Measurements from ENCODE around the gene ASCC3.

The ASCC3 gene

DNA sequence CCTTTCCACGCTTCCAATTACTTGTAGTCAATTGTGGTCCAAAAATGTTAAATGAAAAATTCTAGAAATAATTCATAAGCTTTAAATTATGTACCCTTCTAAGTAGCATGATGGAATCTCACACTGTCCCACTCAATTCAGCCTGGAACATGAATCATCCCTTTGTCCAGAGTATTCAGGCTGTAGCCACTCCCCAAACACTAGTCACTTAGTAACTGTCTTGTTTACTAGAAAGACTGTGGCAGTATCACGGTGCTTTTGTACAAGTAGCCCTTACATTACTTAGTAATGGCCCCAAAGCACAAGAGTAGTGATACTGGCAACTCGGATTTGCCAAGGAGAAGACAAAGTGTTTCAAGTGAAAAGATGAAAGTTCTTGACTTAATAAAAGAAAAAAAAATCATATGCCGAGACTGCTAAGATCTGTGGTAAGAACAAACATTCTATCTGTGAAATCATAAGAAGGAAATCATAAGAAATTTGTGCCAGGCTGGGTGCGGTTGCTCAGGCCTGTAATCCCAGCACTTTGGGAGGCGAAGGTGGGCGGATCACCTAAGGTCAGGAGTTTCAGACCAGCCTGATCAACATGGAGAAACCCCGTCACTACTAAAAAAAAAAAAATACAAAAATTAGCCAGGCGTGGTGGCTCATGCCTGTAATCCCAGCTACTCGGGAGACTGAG is 247.9 kb downstream of the ASCC3 start:
- DNase-seq, result no peak

DNA sequence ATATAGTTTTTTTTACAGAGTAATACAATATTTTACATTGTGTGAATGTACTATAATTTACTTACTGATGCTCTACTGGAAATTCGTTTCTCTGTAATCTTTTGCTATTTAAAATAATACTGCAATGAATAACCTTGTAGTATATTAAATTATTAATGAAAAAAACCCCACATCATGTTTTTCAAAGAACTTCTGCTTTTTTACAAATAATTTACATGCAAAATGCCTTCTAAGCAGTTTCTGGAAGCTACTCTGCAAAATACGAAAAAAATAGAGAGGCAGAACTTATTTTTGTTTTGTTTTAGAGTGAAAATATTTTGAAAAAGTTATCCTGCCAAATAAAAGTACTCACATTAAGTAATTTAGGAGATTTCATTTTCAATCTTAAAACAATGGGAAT is 250.6 kb downstream of the ASCC3 start:
- no peak for DNase-seq

DNA sequence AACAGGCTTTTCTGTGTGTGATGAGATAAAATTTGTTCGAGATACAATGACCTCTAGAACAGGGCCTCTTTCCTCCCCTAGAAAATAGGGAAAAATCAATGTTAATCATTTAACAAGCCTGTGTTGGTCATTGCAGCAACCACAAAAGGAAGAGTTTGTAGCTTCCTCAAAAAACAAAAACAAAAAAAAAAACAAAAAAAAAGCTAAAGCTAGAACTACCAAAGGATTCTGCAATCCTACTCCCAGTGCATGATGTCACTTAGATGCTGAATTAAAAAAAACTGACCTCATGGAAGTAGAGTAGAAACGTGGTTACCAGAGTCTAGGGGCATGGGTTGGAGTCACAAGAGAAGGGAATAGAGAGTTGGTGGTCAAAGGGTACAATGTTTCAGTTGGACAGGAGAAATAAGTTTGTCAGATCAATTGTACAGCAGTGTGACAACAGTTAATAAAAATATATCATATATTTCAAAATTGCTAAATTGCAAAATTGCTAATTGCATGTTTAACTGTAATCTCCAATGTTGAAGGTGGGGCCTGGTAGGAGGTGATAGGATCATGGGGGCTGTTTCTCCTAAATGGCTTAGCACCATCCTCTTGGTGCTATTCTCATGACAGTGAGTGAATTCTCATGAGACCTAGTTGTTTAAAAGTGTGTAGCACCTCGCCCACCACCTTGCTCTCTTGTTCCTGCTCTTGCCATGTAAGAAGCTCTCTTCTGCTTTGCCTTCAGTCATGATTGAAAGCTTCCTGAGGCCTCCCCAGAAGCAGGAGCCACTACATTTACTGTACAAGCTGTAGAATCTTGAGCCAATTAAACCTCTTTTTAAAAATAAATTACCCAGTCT is 253.0 kb downstream of the ASCC3 start:
- no peak for DNase-seq

DNA sequence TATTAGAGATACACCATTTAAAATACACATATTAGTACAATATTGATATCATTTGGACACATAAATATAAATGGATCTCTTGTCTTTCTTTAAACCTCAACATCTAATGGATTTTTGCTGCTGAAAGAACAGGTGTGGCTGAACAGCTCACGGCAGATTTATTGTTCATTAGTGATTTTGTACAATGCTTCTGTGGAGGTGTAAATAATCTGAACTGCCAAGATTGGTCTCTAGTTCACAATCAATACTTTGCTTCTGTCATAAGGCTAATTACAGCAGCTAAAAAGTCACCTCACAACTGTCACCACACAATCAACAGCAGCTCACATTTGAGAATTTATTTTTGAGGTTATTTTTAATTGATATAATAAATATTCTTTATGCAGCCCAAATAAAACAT is 254.4 kb downstream of the ASCC3 start:
- DNase-seq, result no peak

DNA sequence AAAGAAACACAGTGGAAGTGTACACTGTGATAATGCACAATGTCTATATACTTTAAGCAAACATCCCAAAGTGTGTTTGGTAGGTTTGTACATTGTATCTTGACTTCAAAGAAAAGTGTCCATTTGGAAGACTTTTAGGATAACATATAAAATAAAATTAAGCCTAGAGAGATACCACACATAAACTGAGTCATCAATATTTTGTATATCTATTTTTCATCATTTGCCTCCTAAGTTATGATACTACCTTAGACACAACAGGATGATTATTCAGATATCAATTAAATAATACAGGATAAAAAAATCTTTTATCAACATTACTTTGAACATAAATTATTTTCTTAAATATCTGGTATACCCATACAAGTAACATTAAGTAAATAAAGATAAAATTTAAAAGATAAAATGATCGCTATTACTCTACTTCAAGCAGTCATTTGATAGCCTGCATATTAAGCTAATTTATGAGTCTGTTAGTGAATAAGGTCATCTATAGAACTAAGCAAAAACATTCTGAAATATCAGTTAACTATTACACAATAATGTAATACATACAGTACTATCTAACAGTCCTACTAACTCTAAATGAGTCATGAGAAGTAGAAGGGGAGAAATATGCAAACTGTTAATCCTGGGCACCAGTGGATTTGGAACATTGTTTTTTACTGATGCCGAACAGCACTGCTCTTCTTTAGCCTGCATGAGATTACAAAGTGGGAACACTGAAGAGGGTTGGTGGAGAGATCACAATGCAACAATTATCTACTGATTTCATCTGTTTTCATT is 258.0 kb downstream of the ASCC3 start:
- no peak for DNase-seq

DNA sequence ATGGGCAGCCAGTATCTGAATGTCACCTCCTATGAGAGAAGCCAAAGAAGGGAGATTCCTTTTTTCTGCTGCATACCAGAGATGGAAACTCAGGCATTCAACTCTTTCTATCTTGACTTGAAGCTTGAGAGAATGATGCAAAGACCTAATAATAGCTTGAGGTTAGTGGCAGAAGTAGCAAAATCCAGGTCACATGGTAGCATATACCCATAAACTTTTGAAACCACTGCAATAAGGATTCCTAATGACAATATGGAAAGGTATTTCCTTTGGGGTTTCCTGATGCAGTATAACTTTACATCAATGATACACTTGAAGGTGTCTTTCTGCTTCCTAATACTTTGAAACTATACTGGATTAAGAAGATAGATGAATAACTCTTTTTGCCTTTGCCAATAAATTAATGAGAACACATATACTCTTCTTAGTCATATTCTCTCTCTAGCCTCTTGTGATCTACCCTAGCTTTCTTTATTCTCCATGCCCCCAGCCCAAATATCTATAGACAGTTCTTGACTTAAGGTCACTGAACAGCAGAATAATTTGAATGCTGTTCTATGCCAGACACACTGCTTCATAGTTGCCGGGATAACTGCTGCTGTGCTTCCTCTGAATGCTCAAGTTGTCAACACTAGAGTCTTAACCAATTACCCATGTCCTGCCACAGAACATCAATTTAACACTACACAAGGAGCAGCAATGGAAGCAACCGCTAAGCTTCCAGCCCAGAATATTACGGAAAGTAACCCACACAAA is 260.9 kb downstream of the ASCC3 start:
- no peak for DNase-seq

DNA sequence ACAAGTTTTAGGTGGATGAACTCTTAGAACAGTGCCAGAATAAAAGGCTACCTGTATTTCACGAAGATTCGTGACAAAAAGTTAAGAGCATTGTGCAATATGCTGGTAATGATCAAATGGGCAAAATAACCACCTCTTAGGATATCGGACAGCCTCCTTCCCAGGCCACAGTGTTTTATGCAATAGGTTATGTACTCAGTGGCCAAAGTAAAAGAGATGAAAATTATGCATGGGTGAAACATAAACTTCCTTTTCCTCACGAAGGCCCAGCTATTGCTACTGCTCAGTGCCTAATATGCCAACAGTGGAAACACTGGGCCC is 262.8 kb downstream of the ASCC3 start:
- no peak for DNase-seq

DNA sequence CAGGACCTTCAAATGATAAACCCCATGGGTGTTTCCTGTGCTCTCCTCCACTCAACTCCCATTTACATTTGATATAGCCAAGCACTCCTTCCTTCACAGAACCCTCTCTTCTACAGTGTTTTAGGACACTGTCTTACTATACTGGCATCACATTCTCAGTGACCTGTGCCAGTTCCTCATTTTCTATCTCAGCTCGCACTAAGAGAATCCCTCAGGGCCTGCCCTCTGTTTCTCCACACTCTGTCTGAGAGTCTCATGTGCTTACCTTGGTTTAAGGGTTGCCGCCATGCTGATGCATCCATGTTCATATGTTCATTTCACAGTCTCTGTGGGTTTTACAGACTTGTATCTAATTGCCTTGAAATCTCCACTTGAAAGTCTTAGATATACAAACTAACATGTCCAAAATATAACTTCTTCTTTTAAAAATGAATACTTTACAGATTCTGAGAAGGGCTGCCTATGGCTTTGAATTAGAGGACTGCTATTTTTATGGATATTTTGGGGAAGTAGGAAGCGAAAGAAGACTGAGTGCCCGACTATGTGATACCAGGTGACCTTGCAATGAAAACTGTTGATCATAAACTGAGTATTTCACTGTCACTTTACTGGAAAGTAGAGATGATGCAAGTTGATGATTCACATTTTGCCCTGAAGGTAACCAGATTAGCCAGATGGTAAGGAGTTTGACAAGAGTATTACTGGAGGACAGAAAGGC is 263.3 kb downstream of the ASCC3 start:
- no peak for DNase-seq

DNA sequence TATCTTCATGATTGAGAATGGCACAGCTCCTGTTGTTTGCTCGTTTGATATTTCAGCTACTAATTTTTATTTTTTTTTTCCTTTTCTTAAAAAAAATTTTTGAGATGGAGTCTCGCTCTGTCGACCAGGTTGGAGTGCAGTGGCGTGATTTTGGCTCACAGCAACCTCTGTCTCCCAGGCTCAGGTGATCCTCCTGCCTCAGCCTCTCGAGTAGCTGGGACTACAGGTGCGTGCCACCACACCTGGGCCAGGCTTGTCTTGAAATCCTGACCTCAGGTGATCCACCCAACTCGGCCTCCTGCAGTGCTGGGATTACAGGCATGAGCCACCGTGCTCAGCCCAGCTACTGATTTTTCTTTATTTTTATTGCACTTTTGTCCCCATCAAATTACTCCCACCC is 266.2 kb downstream of the ASCC3 start:
- DNase-seq, result no peak

DNA sequence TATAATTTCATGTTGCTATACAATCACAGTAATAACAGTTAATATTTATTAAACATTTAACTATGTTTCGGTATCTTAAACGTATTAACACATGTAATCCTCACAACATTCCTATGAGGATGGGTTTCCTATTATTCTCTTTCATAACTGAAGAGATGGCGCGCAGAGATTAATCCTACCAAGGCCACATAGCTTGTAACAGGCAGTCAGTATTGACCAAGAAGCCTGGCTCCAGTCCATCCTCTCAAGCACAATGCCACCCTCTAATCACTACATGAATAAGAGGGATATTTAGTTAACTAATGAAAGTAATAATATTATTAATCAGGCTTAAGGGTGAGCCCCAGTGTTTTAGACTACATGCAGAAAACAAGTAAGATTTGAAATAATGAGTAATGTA is 266.7 kb downstream of the ASCC3 start:
- no peak for DNase-seq

DNA sequence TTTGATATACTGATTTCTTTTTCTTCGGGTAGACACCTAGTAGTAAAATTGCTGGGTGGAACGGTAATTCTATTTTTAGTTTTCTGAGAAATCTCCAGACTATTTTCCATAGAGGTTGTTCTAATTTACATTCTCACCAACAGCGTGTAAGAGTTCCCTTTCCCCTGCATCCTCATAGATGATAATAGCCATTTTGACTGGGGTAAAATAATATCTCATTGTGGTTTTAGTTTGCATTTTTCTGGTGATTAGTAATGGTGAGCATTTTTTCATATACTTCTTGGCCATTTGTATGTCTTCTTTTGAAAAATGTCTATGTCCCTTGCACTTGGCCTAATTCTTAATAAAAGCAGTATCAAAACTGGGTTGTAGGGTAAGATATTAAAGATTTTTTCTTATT is 267.5 kb downstream of the ASCC3 start:
- no peak for DNase-seq

DNA sequence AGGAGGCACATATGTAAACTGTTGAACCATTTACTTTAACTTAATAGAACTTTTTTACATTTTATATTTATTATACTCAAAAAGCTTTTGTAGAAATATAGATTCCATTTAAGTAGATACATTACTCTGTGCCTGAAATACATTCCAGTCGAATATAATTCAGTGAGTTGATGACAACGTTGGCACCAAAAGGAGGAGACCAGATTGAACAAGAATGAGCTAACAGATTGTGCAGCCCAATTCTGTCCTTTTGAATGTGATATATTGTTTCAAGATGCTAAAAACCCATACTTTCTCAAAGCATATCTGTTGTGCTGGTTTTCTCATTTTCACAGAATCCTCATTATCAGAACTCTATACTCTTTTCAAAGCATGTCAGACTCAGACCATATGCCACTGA is 269.0 kb downstream of the ASCC3 start:
- DNase-seq, result no peak

DNA sequence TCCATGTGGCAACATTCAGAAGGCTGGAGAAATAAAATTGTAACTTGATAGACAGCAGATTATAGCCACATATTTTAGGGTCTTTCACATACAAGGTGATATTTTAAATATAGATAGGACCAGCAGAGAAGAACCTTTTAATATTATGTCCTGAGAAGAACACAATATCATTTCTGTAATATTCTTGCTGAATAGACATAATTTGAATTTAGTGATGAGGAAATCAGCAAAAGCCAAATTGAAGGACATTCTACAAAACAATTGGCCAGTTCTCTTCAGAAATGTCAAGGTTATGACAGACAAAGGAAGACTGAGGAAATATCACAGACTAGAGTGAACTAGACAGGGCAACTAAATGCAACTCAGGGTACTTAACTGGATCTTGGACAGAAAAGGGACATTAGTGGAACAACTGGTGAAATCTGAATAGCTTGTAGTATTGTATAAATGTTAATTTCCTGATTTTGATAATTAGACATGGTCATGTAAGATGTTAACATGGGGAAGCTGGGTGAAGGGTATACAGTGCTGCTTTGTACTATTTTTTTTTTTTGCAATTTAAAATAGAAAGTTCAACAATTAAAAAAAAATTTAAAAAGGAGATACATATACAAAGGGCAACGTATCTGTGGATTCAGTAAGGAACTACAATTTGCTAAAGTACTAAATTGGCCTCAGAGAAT is 281.9 kb downstream of the ASCC3 start:
- no peak for DNase-seq

DNA sequence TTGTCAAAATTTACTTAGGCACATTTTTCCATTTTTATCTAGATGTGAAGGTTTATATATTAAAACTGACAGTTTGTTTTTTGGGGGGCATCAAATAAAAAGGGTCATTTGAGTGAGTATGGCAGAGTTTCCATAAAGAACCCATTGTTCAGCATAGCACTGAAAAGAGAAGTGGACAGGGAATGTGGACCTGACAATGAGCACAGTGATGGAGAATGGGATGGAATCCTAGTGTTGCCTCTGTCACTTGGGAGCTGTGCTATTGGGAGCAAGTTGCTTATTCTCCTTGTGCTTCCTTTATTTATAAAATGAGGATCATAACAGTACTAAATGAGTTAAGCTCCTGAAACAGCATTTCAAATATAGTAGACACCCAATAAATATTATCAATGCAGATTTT is 285.7 kb downstream of the ASCC3 start:
- no peak for DNase-seq

DNA sequence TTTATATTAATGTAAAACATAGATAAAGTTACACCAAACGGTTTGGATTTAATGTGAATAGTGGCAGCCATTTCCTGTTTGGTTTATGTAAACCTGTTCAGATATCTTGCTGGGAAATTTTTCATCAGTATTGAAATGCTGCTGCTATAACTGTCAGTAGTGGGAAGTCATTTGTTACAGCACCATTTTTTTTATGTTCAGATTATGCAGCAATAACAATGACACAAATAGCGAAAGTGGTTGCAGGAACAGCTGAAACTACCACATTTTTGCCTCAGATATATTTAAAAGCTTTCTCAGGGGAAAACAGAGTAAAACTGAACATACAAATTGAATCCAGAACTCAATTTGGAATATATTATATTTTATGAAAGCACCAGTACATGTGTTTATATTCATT is 287.6 kb downstream of the ASCC3 start:
- DNase-seq, result no peak

DNA sequence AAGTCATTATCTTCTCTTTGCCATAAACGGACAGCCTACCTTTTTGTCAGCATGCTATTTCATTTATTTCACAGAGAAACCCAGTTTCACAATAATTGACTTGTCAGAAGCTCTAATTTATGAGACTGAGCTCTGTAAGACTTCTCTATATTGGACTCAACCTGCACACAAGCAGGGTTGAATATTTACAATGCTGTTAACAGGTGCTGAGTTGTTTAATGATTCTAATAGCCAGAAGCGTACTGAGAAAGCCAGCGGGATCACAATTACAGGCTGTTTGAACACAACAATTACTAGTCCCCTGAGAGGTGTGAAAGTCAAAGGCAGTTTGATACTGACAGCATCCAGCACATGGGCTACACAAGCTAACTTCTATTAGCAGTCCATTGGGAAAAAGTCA is 288.2 kb downstream of the ASCC3 start:
- no peak for DNase-seq

DNA sequence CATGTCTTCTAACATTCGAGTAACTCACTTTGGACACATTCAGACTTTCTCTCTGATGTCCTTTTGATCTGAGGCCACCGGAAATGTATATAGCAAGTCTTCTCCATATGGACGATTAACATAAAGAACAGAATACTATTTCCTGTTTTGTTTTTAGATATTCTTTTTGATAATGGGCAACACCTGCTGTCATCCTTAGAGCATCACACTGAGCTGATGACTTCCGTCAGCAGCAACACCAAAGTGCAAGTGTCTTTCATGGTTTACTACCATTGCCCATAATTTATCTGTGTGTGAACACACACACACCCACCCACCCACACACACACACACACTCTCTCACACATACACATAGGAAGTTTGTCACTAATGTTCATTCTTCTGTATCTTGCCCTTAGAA is 303.7 kb downstream of the ASCC3 start:
- DNase-seq, result no peak

DNA sequence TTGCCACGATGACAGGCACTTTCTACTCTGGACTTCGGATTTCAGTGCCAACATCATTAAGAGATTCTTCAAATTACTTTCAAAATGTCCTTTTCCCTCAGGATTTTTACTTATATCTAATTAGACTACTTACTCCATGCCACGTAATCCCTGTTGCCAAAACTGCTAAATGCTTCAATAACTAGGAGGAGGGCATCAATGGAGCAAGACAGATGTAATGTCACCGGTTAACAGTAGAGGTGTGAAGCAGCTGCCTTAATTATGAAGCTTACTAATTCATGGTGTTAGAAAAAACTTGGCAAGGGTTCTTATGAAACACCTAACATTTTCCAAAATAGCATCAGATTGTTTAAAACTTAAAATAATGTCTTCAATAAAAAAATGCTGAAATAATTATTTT is 305.2 kb downstream of the ASCC3 start:
- DNase-seq, result no peak

DNA sequence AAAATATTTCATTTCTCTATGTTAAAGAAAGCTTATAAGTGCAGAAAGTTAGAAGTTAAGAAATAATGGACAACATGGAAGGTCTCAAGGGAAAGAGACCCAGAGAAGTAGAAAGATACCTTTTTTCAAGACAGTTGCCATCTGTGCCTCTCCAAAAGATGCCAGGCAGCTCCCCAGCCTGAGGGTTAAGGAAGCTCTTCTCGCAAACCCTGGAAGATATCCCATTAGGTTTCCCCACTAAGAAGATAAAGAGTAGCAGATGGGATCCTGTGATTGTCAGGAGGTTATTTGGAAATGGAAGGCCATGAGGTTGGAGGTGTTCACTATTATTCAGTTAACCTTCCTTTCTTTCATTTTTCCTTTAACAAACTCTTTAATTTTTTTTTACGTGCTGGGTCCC is 306.3 kb downstream of the ASCC3 start:
- DNase-seq, result no peak

DNA sequence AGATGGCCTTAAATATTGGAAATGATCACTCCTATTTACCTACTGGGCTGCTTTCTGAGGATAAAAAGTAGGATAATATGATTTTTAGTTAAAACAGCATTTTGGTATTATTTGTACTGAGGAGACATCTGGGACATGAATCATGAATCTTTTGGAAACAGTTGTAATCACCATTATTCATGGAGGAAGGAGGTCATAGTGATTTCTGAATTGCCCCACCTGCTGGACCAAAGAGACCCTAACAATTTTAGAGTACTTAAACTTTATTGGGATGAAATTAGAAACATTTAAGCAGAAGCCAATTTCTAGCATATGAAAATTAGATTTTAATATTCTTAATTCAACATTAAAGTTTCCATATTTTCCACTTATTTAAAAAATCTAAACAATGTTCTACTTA is 308.0 kb downstream of the ASCC3 start:
- no peak for DNase-seq

DNA sequence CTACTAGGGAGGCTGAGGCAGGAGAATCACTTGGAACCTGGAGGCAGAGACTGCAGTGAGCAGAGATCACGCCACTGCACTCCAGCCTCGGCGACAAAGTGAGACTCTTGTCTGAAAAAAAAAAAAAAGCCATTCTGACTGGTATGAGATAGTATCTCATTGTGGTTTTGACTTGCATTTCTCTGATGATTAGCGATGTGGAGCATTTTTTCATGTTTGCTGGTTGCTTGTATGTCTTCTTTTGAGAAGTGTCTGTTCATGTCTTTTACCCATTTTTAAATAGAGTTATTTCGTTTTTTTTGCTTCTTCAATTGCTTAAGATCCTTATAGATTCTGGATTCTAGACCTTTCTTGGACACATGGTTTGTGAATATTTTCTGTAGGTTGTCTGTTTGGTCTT is 312.9 kb downstream of the ASCC3 start:
- DNase-seq, result no peak

DNA sequence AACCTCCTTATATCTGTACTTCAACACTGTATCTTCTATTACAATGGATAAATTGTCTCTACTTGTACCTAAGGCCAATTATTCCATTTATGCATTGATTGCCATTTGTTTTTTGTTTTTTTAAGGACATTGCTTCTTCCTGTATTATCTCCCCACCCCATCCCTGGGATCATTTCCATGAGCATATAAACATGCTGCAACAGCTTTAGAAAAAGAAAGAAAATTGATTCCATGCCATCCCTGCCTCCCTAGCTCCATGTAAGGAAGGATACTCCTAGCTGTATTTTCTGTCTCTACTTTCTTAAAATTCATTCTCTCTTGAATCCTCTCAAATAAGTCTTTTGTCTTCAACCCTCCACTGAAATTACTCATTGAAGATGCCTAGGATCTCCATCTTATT is 314.6 kb downstream of the ASCC3 start:
- no peak for DNase-seq
